VCaP (cell line): Measurements from ENCODE around the gene VTI1A.

Experiments
- H3K27ac ChIP-seq: fragments of 450-650 bp; 2 replicates; pipeline ENCODE4 v1.5.1; 2017
- CTCF ChIP-seq: fragments of 450-650 bp; conservative IDR thresholded peaks from 2 replicates; pipeline ENCODE4 v1.5.1; 2017; ENCODE audit warnings: mild to moderate bottlenecking, moderate library complexity

Gene VTI1A

DNA sequence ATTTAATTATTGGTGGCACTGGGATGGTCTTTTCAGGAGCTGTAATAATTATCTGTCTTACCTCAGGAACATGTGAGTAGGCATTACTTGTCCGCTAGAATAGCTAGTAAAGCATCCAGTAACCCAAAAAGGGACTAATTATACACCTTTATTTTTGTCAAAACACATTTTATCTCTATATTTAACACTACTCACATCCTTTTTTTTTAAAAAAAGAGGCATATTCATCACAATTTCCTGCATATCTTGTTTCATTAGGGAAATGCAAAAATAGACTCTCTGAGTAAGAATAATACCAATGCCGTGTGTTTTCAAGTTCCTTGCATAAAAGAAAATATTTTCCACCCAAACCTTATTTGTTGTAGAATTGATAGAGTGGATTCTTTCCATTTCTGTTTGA lies 99.5 kb downstream of the VTI1A start:
- no peak overlapping the region for H3K27ac ChIP-seq
- no peak for TF ChIP-seq CTCF

- no peak overlapping the region for H3K27ac ChIP-seq
- TF ChIP-seq CTCF: no peak
These were observed 101.7 kb downstream of the VTI1A start for GRCh38 chr10:112548535-112549276.

DNA sequence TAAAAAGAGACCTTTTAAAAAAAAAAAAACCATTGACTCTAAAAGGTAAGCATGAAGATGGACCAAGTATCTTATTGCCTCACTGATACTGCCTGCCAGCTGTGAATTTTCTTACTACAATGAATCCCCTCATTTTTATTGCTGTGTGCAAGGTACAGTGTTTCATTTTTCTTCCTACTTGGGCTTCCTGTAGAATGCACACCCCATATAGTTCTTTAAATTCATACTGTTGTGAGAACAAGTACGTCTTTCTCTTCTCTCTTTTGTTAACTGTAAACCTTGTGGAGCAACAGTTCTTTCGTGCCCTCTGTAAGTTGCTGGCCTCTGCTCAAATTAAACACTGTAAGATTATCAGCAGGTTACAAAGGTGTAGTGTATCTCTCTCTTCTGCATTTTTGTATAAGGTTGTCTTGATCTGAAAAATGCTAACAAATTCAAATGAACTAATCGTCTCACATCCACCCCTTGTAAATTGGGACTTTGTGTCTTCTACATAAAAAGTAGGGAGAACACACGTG lies 105.6 kb downstream of the VTI1A start:
- no peak overlapping the region for H3K27ac ChIP-seq
- TF ChIP-seq CTCF: no peak

DNA sequence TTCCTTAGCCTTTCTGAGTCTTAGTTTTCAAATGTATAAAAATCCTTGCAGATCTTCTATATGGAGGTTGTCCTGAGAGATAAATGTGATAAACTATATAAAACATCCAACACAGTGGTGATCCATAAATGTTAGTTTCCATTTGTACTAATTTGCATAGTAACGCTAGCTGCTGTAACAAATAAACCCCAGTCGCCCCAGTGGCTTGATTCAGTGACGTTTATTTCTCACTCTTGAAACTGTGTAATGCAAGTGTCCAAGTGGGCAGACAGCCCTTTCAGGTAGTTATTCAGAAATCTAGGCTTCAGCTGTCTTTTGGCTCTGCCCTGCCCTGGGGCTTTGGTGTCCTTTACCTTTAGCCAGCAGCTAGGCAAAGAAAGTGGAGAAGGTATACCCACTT lies 106.3 kb downstream of the VTI1A start:
- no peak for TF ChIP-seq CTCF
- no peak overlapping the region for H3K27ac ChIP-seq

DNA sequence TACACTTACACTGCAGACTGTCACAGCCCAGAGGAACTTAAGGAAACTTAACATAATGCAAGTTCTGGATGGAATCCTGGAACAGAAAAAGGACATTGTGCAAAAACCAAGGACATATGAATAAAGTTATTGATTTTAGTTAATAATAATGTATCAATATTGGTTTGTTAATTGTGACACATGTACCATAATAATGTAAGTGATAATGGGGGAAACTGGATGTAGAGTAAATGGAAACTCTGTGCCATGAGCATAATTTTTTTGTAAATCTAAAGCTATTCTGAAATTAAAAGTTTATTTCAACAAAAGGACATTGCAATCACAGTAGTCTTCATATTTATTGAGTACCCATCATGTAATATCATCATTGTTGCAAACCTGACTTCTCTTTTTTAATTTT lies 107.2 kb downstream of the VTI1A start:
- no peak overlapping the region for H3K27ac ChIP-seq
- TF ChIP-seq CTCF: no peak

DNA sequence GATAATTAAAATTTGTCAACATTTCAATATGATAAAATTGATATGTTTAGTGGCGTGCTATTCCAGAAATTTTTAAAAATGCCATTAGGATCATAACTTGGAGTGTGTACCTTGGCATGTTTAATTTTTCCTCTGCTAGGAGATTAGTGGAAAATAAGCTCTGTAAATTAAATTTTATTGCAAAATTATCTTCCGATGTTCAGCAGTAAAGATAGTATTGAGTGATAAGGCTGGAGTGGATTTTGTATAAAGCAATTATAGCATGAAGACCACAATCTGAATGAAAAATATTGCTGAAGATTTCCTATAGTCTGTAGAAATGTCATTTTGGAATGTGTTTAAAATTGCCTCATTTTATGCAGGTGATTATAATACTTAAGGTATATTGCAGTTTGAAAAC lies 110.2 kb downstream of the VTI1A start:
- H3K27ac ChIP-seq: no peak overlapping the region

DNA sequence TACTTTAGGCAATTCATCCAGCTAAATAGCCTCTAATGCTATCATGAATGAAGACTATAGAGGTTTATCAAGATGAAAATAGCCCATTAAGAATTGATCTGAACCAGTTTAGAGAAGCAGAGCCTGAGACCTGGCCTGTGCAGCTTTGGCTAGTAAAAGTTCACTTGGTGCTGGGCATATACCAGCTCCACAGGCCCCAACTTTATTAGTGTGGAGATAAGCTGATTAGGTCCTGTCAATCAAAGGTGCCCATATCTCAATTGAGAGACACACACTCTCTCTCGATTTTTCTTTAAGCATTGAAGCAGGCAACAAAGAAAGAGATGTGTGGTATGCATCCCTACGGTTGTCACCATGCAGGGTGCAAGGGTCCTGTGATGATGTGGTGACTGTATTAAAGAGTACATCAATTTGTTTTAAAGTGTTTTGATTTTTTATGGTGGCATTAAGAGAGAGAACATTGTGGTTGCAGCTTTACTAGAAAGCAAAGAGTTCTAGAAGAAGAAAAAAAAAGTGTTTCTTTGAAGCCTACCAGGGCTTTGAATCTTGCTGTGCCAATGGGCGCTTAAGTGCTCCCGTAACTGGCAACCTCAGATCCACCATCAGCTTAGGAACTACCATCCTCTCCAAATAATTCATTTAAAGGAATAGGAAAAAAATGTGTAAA lies 111.6 kb downstream of the VTI1A start:
- H3K27ac ChIP-seq: no peak overlapping the region
- no peak for TF ChIP-seq CTCF

More for the DNA sequence above, 110.2 kb downstream of the VTI1A start:
- TF ChIP-seq CTCF: no peak
